Spleen (tissue), 11 donors: ENCODE measurements around the gene SMAD1. TPM values are rescaled to one million over a fixed set of nuclear protein-coding genes. Genes with fewer than 3 reads are reported as not detected.

Experiments
- DNase-seq: peaks from one replicate; pipeline ENCODE4 v3.0.0-alpha.2; 2020
- H3K27ac ChIP-seq, 8 donors: fragments of 200-600 bp; sonication (generic) in 7 of 8; 1 replicate in 4 of 8; 2 replicates in 4 of 8; pipeline versions ENCODE4 v1.5.0 to v1.8.0; 2016 to 2021; ENCODE audit warnings: inconsistent platforms in 4 of 8, mild to moderate bottlenecking in 4 of 8, moderate library complexity in 1 of 8
- H3K27me3 ChIP-seq, 7 donors: fragments of 200-600 bp; sonication (generic) in 6 of 7; replicated peaks in 1 of 7; 1 replicate in 4 of 7; 2 replicates in 3 of 7; pipeline versions ENCODE4 v1.5.0 to v1.8.0; 2016 to 2021; ENCODE audit warnings: inconsistent platforms in 3 of 7, mild to moderate bottlenecking in 1 of 7
- H3K36me3 ChIP-seq, 6 donors: fragments of 200-600 bp; sonication (generic) in 5 of 6; 1 replicate in 4 of 6; 2 replicates in 2 of 6; pipeline versions ENCODE4 v1.5.0 to v1.8.0; 2016 to 2021; ENCODE audit warnings: inconsistent platforms in 2 of 6
- H3K4me1 ChIP-seq, 6 donors: fragments of 200-600 bp; sonication (generic) in 5 of 6; 1 replicate in 3 of 6; 2 replicates in 3 of 6; pipeline versions ENCODE4 v1.5.0 to v1.8.0; 2016 to 2021; ENCODE audit warnings: inconsistent platforms in 3 of 6
- H3K4me3 ChIP-seq, 8 donors: fragments of 200-600 bp; sonication (generic) in 7 of 8; 1 replicate in 4 of 8; 2 replicates in 4 of 8; pipeline versions ENCODE4 v1.5.0 to v1.8.0; 2016 to 2021; ENCODE audit warnings: inconsistent platforms in 4 of 8, mild to moderate bottlenecking in 4 of 8, moderate library complexity in 2 of 8
- H3K9me3 ChIP-seq, 8 donors: fragments of 200-600 bp; sonication (generic) in 7 of 8; 1 replicate in 4 of 8; 2 replicates in 4 of 8; pipeline versions ENCODE4 v1.5.0 to v1.8.0; 2016 to 2021; ENCODE audit warnings: inconsistent platforms in 4 of 8
- CTCF ChIP-seq, 11 experiments: fragments of 200-600 bp in 7 of 11; fragments of 450-650 bp in 4 of 11; sonication (generic) in 4 of 11; IDR thresholded peaks in 8 of 11; conservative IDR thresholded peaks in 3 of 11; 1 replicate in 7 of 11; 2 replicates in 4 of 11; pipeline versions ENCODE4 v1.4.0 to v1.8.0; 2016 to 2021; ENCODE audit warnings: antibody characterized with exemption in 11 of 11, inconsistent platforms in 4 of 11, mild to moderate bottlenecking in 1 of 11
- POLR2A ChIP-seq, 3 donors: fragments of 450-650 bp; IDR thresholded peaks; one replicate each; pipeline ENCODE4 v1.5.1; 2017; ENCODE audit warnings: antibody characterized with exemption in 3 of 3, mild to moderate bottlenecking in 1 of 3
- POLR2AphosphoS5 ChIP-seq, 3 donors: sonication (generic); formaldehyde crosslinking; IDR thresholded peaks; one replicate each; pipeline ENCODE4 v1.5.1; 2017; ENCODE audit warnings: antibody characterized with exemption in 3 of 3
- WGBS, 5 donors: extraction: QIAGEN DNeasy Blood & Tissue Kit in 3 of 5; methylation state at CpG; one replicate each; pipeline versions ENCODE4 v1.1.5 to v1.1.7; 2013 to 2018; 5-methylcytosine and 5-hydroxymethylcytosine counted together
- intact Hi-C: fragments of 100-400 bp; cut with DNase I; formaldehyde crosslinking; loops from one replicate; pipeline ENCODE4 v1.15.0; 2023; ENCODE audit warnings: low total_unique reads
- polyA plus RNA-seq, 3 donors: library from polyadenylated mRNA; stranded (reverse); fragments of 200-250 nt; gene quantifications; one replicate each; pipeline ENCODE4 v1.2.1, GENCODE V29; 2013
- total RNA-seq, 7 donors: library from RNA; depleted of rRNA in 3 of 7; stranded (reverse); fragments of >200 nt in 3 of 7; fragmentation: NEBNext Ultra II Directional in 4 of 7; extraction: Animal tissue kit (Norgen Biotek cat#: 25700) in 4 of 7; gene quantifications; one replicate each; pipeline versions ENCODE4 v1.1.0 to v1.2.1, GENCODE V29; 2016 to 2021
- donor health status: healthy with polysubstance abuse.
- donor health status: DM: no; HTN: no; CAD: no; lungs with moderate emphysema.
- donor health status: DM: no; HTN: no; CAD: no.
- donor health status: Bipolar disorder and iron deficiency.
- donor health status: healthy.
- donor health status: DM: no; HTN: no; CAD: no.
- donor health status: DM: yes; HTN: yes; CAD: no.

SMAD1 gene
- total and polyA plus RNA-seq, 10 donors: 2.8 to 48.2 (median 28.7) TPM

- WGBS, 5 donors: 39 to 57% (median 46%) methylated on average over 3 of the region's 3 CpGs
- intact Hi-C loops: no loop called here
- H3K4me3 ChIP-seq: peak overlapping the region in 6 of 8 donors; percentile 61 to 87 (median 82)
- H3K36me3 ChIP-seq: no peaks in the 10 kb centered on the region
- peaks cover 10 to 91% (median 49%) of the 10 kb centered on the region in 6 donors for H3K4me1 ChIP-seq
- H3K27ac ChIP-seq: peak overlapping the region in 6 of 8 donors; percentile 91 to 96 (median 94)
- H3K27me3 ChIP-seq: peaks cover 0 to 87% (median 12%) of the 10 kb centered on the region in 7 donors
- DNase-seq: no peak
- TF ChIP-seq POLR2AphosphoS5 (IDR thresholded peaks at IDR 0.05) (no peak), POLR2A (IDR thresholded peaks at IDR 0.05) (no peak), CTCF (IDR thresholded peaks at IDR 0.05 in 8 of 11, conservative IDR thresholded peaks at IDR 0.05 in 3 of 11) (no peak)
- no peaks in the 10 kb centered on the region for H3K9me3 ChIP-seq
Observed at GRCh38 chr4:145483514-145483913, 1.9 kb downstream of the SMAD1 start.

GRCh38 chr4:145484225-145484846, 2.7 kb downstream of the SMAD1 start:
- H3K36me3 ChIP-seq: no peaks in the 10 kb centered on the region
- H3K27ac ChIP-seq: peak overlapping the region in 2 of 8 donors; percentile 94 to 96
- H3K4me1 ChIP-seq: peaks cover 10 to 93% (median 51%) of the 10 kb centered on the region in 6 donors
- 55 to 81% (median 62%) methylated on average over 2 of the region's 2 CpGs for WGBS, 5 donors
- H3K27me3 ChIP-seq: peaks cover 0 to 84% (median 12%) of the 10 kb centered on the region in 7 donors
- TF ChIP-seq CTCF (IDR thresholded peaks at IDR 0.05 in 8 of 11, conservative IDR thresholded peaks at IDR 0.05 in 3 of 11) (no peak), POLR2A (IDR thresholded peaks at IDR 0.05) (no peak), POLR2AphosphoS5 (IDR thresholded peaks at IDR 0.05) (no peak)
- peak overlapping the region in 3 of 8 donors; percentile 82 to 83 (median 82) for H3K4me3 ChIP-seq
- no peak for DNase-seq
- intact Hi-C loops: no loop called here
- no peaks in the 10 kb centered on the region for H3K9me3 ChIP-seq

- intact Hi-C loops: no loop called here
Observed at GRCh38 chr4:145485120-145485519, 3.5 kb downstream of the SMAD1 start.

More at GRCh38 chr4:145485120-145485519, 3.5 kb downstream of the SMAD1 start:
- WGBS, 5 donors: 82 to 87% (median 85%) methylated on average over 9 of the region's 9 CpGs
- no peaks in the 10 kb centered on the region for H3K36me3 ChIP-seq
- TF ChIP-seq CTCF (IDR thresholded peaks at IDR 0.05 in 8 of 11, conservative IDR thresholded peaks at IDR 0.05 in 3 of 11) (no peak), POLR2AphosphoS5 (IDR thresholded peaks at IDR 0.05) (no peak), POLR2A (IDR thresholded peaks at IDR 0.05) (no peak)
- DNase-seq: no peak
- no peak overlapping the region for H3K4me3 ChIP-seq
- peaks cover 0 to 83% (median 9%) of the 10 kb centered on the region in 7 donors for H3K27me3 ChIP-seq
- H3K27ac ChIP-seq: no peak overlapping the region
- H3K9me3 ChIP-seq: no peaks in the 10 kb centered on the region
- peaks cover 10 to 85% (median 50%) of the 10 kb centered on the region in 6 donors for H3K4me1 ChIP-seq
